Upper lobe of left lung (tissue), 4 donors: Measurements from ENCODE around the gene ACSL3.

ENCODE experiments used
- POLR2A ChIP-seq, 4 donors: fragments of 450-650 bp; IDR thresholded peaks; one replicate each; pipeline ENCODE4 v1.5.1; 2016 to 2017; ENCODE audit warnings: antibody characterized with exemption in 4 of 4, mild to moderate bottlenecking in 2 of 4
- POLR2AphosphoS5 ChIP-seq, 2 donors: sonication (generic); formaldehyde crosslinking; IDR thresholded peaks; one replicate each; pipeline ENCODE4 v1.5.1; 2017; ENCODE audit warnings: antibody characterized with exemption in 2 of 2
- TF ChIP-seq, protein P1 (sequence below), 6 experiments: fragments of 450-650 bp in 4 of 6; fragments of 200-600 bp in 2 of 6; sonication (generic) in 2 of 6; IDR thresholded peaks; one replicate each; pipeline ENCODE4 v1.5.1; 2016 to 2019; ENCODE audit warnings: antibody characterized with exemption in 6 of 6

- TF ChIP-seq, protein P1, sequence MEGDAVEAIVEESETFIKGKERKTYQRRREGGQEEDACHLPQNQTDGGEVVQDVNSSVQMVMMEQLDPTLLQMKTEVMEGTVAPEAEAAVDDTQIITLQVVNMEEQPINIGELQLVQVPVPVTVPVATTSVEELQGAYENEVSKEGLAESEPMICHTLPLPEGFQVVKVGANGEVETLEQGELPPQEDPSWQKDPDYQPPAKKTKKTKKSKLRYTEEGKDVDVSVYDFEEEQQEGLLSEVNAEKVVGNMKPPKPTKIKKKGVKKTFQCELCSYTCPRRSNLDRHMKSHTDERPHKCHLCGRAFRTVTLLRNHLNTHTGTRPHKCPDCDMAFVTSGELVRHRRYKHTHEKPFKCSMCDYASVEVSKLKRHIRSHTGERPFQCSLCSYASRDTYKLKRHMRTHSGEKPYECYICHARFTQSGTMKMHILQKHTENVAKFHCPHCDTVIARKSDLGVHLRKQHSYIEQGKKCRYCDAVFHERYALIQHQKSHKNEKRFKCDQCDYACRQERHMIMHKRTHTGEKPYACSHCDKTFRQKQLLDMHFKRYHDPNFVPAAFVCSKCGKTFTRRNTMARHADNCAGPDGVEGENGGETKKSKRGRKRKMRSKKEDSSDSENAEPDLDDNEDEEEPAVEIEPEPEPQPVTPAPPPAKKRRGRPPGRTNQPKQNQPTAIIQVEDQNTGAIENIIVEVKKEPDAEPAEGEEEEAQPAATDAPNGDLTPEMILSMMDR (IDR thresholded peaks at IDR 0.05): no peak
- no peak for TF ChIP-seq POLR2A (IDR thresholded peaks at IDR 0.05)
- no peak for TF ChIP-seq POLR2AphosphoS5 (IDR thresholded peaks at IDR 0.05)
Observed at GRCh38 chr2:222846003-222846402, 14.8 kb upstream of the ACSL3 start.
